B cell (primary cell): ENCODE measurements around the gene PTCRA.

ENCODE experiments used
- CTCF ChIP-seq: fragments of 200-600 bp; IDR thresholded peaks from one replicate; pipeline ENCODE4 v1.8.0; 2022; ENCODE audit warnings: antibody characterized with exemption, mild to moderate bottlenecking
- EZH2 ChIP-seq: IDR thresholded peaks from 2 replicates; pipeline ENCODE4 v1.6.1; 2012; ENCODE audit warnings: borderline replicate concordance, low read depth, mild to moderate bottlenecking, moderate library complexity, low read length; ENCODE audit not compliant: insufficient read depth, poor library complexity, severe bottlenecking

- no peak for TF ChIP-seq EZH2
- no peak for TF ChIP-seq CTCF
Observed at GRCh38 chr6:42933205-42933604, 17.4 kb downstream of the PTCRA start.
